Kidney glomerular epithelial cell (primary cell): ENCODE measurements around the gene ANAPC7.
"Not testable (repeated sequence)": the region's sequence is repeated elsewhere in the genome, so short reads cannot be mapped to it uniquely, and the experiment has no call there.

ENCODE experiments used
- DNase-seq: peaks from one replicate; lab custom pipeline; 2025; lab: John Stamatoyannopoulos, UW

The ANAPC7 gene

DNA sequence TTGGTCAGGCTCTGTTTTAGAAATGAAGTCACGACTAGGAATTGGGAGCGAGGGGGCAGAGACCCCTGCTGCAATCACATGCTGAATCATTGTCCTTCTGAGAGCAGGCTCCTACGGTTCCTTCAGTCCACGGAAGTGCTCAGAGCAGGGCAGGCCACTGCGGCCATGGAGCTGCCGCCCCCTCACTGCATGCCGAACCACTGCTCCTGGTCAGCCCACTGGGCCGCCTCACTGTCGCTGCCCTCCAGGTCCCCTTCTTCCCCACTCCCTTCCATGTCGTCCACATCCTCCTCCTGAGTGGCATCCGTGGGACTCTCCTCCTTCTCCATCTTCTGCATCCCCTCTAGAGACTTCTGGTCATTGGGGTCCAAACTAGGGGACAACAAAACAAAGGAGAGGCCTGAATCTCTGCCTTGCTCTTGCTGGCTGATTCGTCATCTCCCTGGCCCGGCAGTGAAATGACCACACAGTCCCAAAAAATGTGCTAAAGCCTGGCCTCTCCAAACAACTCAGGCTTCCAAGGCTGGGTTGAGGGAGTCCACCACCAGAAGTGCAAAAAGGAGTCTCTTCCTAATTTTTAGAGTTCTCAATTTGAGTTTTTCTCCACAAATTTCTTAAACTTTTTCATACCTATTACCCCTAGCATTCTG, 29.4 kb downstream of the ANAPC7 start:
- no peak for DNase-seq

DNA sequence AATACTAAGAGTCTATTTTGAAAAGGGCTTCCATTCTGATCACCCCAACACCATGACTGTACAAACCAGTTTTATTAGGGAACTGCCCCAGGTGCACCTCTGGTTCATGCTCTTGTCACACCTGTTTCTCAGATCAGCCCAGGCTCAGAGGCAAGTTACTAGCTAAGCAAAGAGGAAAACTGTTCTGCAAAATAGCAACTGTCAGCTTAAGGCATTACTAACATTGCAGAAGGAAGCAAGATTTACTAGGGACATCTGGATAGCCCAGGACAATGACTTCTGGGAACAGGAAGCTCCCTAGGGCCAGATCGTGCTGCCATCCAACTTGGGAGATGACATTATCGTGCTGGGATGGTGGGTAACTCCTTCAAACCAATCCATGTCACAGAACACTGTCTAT, 30.1 kb downstream of the ANAPC7 start:
- DNase-seq = no peak

DNA sequence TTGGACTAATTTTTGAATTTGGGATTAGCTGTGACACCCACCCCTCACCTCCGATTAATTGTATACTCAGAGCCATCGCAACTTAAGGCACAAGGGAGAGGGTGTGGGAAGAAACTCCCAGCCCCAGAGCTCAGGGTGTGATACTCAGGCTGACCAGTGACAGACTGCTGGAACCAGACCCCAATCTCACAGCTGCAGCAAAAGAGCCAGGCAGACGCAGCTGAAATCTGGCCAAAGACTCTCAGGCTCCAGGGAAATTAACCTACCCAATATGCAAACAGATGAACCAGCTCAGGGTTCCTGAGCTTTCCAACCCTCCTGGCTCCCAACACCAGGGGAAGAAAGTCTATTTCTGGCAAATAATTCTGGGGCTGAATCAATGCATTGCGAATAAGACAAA, 30.5 kb downstream of the ANAPC7 start:
- DNase-seq = no peak

DNA sequence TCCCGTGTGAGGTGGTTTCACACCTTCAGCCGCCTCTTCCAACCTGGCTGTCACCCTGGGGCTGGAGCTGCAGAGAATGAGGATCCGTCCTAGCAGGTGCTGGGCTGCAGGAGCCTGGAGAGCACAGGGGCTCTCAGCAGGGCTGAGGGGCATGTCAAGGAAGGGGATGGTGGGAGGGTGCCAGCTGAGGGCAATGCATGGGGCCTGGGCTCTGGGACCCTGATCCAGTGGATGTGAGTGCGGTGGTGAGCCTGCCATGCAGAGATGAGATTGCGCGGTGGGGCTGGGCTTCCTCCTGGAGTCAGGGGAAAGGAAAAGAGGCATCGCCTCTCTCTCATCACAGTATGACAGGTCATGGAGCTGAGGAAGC, 31.5 kb downstream of the ANAPC7 start:
- DNase-seq = no peak

GRCh38 chr12:110371408-110372055, 32.0 kb downstream of the ANAPC7 start:
- no peak for DNase-seq

DNA sequence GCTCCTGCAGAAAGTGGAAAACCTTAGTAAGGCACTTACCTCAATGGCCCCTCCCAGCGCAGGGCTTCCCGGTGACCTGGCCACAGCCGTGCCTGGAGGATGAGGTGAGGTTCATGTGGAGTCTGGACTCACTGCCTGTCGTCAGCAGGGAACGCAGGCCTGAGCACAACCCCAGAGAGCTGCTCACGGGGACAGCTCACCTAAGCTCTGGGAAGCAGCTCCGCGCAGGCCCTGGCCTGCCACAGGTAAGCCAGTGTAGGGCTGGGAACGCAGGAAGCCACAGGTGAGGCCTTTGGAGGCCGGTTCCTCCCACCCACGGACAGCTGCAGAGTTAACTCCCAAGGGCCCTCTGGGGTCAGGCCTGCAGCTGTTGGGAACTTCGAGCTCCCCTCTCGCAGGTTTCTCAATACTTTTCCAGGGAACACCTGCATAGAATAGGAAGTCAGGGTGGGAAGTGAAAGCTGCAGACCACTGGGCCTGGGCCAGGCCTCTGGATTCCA, 32.7 kb downstream of the ANAPC7 start:
- no peak for DNase-seq

DNA sequence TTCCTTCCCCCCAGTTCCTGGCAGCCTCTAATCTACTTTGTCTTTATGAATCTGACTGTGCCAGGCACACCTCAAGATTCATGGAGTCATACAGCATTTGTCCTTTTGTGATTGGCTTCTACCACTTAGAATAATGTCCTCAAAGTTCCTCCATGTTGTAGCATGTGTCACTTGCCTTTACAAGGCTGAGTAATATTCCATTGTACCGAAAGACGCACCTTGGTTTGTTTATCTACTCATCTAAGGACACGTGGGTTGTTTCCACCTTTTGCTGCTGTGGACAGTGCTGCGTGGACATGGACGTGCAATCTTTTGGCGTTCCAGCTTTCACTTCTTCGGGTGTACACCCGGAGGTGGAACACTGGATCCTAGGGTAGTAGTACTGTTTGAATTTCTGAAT, 33.5 kb downstream of the ANAPC7 start:
- DNase-seq = no peak

DNA sequence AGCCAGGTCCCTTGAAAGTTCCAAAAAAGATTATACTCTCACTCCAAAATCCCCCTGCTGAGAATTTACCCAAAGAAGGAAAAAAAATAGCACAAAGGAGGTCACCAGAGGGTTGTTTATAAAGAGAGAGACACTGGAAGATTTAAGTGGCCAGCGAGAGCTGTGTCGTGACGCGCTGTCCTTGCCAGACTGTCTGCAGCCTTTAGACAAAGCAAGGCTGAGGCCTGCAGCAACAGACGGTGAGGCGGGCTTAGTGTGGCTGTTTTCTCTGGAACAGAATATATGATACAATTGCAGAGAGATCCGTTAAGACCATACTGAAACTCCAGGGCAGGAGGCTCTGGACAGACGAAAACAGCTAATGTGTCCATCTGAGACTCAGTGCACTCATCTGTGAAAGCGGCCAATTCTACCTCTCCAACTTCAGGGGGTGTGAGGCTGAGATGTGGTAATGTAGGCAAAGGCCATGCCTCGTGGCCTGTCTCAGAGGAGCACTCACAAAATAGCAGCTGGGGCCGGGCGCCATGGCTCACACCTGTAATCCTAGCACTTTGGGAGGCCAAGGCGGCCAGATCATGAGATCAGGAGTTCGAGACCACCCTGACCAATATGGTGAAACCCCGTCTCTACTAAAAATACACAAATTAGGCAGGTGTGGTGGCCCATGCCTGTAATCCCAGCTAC, 36.2 kb downstream of the ANAPC7 start:
- DNase-seq = no peak

- no peak for DNase-seq
These were observed 37.0 kb downstream of the ANAPC7 start for GRCh38 chr12:110366321-110367142.

DNA sequence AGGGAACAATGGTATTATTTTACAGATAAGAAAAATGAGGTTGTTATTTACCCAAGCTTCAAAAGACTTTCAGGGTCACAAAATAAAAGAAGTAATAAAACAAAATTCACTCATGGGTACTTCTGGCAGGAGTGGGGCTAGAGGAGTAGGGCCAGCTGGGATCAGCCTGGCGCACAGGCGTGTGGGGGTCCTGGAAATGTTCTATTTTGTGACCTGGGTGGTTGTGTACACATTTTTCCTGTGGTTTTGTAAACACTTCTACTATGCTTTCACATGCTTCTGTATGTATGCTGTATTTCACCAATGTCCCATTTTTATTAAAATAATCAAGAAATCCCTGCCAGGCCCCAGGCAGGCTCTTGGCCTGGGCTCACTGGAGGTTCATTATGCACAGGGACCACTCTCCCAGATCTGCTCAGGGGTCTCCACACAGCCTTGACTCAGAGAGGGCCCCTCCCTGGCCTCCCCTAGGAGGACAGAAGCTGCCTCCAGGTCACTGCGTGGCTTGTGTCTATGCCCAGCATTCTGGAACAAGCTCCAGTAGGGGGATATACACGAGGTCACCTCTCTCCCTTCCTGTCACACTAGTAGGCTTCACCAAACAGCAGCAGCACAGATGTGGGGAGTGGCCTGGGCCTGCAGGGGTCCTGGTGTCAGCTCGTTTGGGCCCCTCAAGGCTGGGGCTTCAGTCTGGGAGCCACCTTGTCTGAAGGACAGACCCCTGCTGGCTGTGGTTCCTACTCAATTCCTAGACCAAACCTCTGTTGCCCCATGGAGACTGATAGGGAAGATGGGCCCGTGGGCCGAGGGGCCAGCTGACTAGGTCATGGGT, 37.8 kb downstream of the ANAPC7 start:
- no peak for DNase-seq

DNA sequence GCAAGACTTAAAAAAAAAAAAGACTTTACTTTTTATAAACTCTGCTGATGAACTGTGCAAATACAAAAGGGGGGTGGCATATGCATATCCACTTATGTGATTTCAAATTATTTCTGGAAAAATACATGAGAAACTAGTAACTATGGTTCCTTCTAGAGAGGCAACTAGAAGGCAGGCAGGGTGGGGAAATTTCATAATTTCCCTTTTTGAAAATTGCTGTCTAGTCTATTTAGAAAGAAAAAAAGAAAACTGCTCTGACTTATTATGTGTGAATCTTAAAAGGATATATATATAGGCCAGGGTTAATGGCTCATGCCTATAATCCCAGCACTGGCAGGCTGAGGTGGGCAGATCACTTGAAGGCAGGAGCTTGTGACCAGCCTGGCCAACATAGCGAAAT, 42.3 kb downstream of the ANAPC7 start:
- DNase-seq = no peak

- DNase-seq = not testable (repeated sequence)
These were observed 45.0 kb downstream of the ANAPC7 start for GRCh38 chr12:110358384-110359097.

GRCh38 chr12:110355073-110355472, 48.4 kb downstream of the ANAPC7 start:
- DNase-seq = no peak

DNA sequence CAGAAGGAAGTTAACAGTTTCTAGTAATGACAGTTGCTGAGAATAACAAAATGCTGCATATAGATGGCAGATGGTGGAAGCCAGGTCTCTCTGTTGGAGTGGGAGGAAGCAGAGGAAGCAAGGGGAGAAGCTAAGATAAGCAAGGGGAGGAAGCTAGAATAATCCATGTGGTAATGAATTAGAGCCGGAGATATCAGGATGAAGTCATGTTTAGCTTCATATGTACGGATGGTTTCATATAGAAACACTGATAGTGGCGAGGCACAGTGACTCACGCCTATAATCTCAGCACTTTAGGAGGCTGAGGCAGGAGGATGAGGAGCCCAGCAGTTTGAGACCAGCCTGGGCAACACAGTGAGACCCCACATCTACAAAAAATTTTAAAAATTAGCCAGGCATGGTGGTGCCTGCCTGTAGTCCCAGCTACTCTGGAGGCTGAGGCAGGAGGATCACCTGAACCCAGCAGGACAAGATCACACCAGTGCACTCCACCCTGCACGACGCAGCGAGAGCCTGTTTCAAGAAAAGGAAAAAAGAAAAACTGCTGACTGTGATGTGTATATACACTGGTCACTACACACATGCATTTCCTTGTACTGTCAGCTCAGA, 49.2 kb downstream of the ANAPC7 start:
- no peak for DNase-seq

DNA sequence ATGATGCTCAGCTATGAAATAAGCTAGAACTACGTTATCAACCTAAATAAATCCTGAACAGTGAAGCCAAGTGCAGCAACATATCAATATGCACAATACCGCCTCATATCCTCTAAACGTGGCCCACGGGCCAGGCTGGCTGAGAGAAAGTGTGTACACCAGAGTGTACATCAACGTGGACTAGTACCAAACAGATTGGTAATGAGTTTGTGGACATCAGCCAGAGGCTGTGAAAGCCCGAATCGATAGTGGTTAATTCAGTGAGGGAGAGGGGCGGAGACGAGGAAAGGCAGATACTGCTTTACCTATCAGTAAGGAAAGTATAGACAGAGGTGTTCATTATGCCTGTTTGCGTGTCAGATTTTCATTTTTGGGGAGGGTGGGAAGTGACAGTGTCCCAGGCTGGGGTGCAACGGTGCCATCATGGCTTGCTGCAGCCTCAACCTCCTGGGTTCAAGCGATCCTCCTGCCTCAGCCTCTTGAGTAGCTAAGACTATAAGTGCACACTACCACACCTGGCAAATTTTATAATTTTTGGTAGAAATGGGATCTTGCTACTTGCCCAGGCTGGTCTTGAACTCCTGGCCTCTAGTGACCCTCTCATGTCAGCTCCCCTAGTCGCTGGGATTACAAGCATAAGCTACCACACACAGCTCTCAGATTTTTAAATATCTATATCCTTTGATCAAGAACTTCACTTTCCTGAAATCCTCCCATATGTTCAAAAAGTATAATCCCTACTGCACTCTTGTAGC, 50.1 kb downstream of the ANAPC7 start:
- DNase-seq = no peak

GRCh38 chr12:110352401-110352800, 51.1 kb downstream of the ANAPC7 start:
- no peak for DNase-seq

- no peak for DNase-seq
These were observed 52.4 kb downstream of the ANAPC7 start for GRCh38 chr12:110351119-110351518.

DNA sequence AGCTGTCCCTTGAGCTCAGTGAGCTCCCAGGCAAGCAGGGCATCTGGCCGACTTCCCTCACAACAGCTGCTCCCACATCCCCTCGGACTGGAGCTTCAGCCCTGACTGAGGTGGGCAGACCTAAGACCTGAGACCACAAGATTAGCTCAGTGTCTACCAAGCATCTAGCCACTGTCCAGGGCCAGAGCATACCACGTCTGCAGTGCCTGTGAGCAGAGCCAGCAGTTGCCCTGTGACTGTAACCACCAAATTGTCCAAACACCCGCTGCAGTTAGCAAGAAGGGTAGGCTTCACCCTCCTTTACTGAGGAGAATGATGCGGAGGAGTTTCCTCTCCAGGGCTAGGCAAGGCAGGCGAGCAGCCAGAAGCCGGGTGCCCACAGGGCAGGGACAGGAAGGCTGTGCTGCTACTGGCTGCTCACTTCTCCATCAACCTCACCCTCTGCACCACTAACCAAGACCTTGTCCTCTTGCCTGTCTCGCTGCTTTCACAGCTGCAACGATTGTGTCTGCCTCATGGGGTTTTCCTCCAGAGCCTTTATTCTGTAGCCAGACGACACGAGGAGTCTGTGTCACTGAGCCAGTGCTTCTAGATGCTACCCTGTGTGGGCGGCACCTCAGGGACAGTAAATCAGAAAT, 53.9 kb downstream of the ANAPC7 start:
- DNase-seq = no peak

- DNase-seq = no peak
These were observed 54.4 kb downstream of the ANAPC7 start for GRCh38 chr12:110349096-110349495.
